ENCODE measurements around the gene GMPS.

Gene GMPS

DNA sequence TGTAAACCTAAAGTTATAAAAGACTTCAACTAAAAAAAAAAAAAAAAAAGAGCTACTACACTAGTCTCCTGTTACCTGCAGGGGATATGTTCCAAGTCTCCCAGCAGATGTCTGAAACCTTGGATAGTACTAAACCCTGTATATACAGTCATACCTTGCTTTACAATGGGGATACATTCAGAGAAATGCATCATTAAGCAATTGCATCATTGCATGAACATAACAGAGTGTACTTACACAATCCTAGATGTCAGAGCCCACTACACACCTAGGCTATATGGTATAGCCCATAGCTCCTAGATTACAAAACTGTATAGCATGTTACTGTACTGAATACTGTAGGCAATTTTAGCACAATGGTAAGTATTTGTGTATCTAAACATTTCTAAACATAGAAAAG lies 119.1 kb downstream of the GMPS start:
- no peak overlapping the region for H3K4me3 ChIP-seq (ENCODE audit: control insufficient read depth, low read depth, low read length)
- DNase-seq (ENCODE audit: low read depth), result no peak
- TF ChIP-seq CTCF (IDR thresholded peaks at IDR 0.05; ENCODE audit: control insufficient read depth, insufficient read depth, low read depth, low read length, missing control alignments), result no peak

DNA sequence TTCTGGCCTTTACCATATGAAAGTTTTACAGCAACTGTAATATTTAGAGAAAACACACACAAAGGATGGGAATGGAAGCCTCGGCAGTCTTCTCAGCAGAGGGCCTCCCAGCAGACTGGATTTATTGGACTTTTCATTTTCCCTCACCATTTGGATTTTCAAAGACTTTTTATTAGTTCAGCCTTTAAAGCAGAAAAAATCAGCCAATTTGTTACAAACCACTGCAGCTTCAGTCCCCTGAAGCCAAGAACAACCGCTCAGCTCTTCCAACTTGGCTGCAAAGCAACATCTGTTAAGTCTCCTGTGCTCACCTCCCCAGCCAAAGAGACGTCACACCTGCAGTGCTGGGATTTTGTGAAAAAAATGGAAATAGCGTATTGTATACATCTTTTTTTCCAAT lies 120.8 kb downstream of the GMPS start:
- H3K4me3 ChIP-seq (ENCODE audit: control insufficient read depth, low read depth, low read length), result no peak overlapping the region
- TF ChIP-seq CTCF (IDR thresholded peaks at IDR 0.05; ENCODE audit: control insufficient read depth, insufficient read depth, low read depth, low read length, missing control alignments), result no peak
- DNase-seq (ENCODE audit: low read depth), result no peak

GRCh38 chr3:155991847-155992246 lies 121.4 kb downstream of the GMPS start:
- no peak overlapping the region for H3K4me3 ChIP-seq (ENCODE audit: control insufficient read depth, low read depth, low read length)
- DNase-seq (ENCODE audit: low read depth), result no peak
- TF ChIP-seq CTCF (IDR thresholded peaks at IDR 0.05; ENCODE audit: control insufficient read depth, insufficient read depth, low read depth, low read length, missing control alignments), result no peak

Measured in AG09309 (cell line).